T-helper 2 cell treated with Interferon-gamma antibody and Interleukin-4, amounts not matched to agents 5 μg/mL and 100 μg/mL, for 36 hours (primary cell): ENCODE measurements around the gene SETMAR.

Experiments used
- DNase-seq: peaks from one replicate; pipeline ENCODE4 v3.0.0; 2021; ENCODE audit warnings: low spot score
- H3K27ac Mint-ChIP-seq: one replicate; pipeline ENCODE4 v1.8.0; 2021; ENCODE audit warnings: mild to moderate bottlenecking, mixed read lengths
- H3K27me3 Mint-ChIP-seq: one replicate; pipeline ENCODE4 v1.8.0; 2021; ENCODE audit warnings: low read depth, mixed read lengths
- H3K36me3 Mint-ChIP-seq: one replicate; pipeline ENCODE4 v1.8.0; 2021; ENCODE audit warnings: low read depth, mixed read lengths
- H3K4me1 Mint-ChIP-seq: one replicate; pipeline ENCODE4 v1.8.0; 2021; ENCODE audit warnings: low read depth, mixed read lengths
- H3K4me3 Mint-ChIP-seq: one replicate; pipeline ENCODE4 v1.8.0; 2022; ENCODE audit warnings: mild to moderate bottlenecking, moderate library complexity, mixed read lengths
- H3K9me3 Mint-ChIP-seq: one replicate; pipeline ENCODE4 v1.8.0; 2021; ENCODE audit warnings: mixed read lengths

The SETMAR gene

DNA sequence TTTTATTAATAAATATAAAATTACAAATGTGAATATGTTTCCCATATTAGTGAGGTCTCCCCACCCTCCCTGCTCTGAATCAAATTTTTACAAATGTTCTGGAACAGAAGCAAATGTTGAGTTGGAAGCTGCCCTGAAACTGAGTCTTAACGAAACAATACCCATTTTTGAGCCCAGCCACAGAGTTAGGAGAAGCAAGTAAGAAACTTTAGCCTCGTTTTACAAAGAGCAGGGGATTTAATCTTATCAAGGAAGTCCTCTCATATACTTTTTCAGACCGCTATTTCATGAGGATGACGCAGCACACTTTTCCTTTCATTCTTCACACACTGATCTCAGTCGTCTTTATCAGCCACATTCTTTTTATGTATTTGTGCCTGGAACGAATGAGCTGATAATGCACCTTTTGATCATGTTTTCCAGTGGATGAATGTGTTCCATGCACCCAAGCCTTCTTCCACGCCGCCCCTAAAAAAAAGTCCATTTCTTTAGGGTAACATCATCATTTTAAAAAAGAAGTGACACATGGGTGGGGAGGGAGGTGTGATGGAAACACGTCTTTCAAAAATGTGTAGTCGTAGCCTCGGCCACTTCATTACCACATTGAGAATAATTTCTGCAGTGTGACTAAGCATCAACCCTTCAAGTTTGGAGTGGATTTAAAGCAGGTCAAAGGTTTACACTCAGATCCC is 48.1 kb downstream of the SETMAR start:
- Mint-ChIP-seq H3K4me3 (peak overlapping the region; percentile 66), H3K4me1 (peaks cover 17% of the 10 kb centered on the region), H3K36me3 (no peaks in the 10 kb centered on the region), H3K9me3 (no peaks in the 10 kb centered on the region), H3K27me3 (peaks cover 5% of the 10 kb centered on the region), H3K27ac (peak overlapping the region; percentile 66)
- peak; percentile 54 for DNase-seq

DNA sequence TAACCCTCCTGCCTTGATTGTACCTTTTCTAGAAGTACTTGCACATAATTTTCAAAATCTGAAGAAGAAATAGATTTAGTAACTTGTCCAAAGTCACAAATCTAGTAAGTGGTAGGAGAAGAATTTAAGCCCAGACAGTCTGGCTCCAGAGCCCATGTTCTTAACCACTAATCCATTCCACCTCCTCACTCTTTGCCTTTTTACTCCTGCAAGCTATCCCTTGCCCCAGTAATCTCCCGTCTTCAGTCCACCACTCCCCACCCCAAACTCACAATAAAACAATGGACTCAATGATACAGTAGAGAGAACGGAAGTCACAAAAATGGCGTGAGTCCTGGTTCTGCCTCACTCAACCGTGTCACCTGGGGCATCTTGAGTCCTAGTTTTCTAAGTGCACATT is 48.7 kb downstream of the SETMAR start:
- Mint-ChIP-seq H3K27me3 (no peaks in the 10 kb centered on the region), H3K36me3 (no peaks in the 10 kb centered on the region), H3K27ac (no peak overlapping the region), H3K4me1 (peaks cover 19% of the 10 kb centered on the region), H3K9me3 (no peaks in the 10 kb centered on the region), H3K4me3 (peak overlapping the region; percentile 66)
- no peak for DNase-seq

DNA sequence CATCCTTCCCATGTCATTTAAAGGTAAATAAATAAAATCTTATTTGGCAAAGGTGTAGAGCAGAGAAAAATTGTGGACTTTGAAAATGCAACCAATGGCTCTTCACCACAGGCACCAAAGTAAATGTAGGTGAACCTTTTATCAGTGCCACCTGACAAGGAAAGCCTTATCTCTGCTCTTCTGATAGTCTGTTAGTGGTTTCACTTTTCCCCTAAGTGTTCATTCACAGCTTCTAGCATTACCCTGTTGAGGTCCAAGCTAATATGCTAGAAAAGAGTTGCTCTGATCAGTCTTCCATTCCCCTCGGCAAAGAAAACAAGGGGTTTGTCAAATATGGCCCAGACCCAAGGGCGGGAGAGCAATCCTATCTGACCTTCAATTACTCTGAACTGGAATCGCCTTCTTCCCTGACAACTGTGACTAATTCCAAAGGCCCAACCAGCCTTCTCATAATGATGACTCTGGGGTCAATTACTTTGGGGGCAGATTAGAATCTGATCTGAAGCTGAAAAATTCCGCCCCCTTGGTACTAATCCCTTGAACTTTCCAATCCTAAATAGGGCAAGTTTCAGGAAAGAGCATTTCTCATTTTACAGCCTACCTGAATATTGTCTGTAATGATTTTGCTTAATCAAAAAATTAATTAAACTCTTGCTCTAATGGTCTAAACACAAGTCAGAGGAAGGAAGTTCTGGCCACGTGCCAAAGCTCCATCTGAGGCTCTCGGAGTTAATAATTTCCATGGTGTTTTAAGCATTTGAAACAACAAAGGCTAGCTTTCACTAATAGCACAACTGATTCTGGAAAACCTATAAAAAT is 52.4 kb downstream of the SETMAR start:
- peaks cover 19% of the 10 kb centered on the region for H3K4me1 Mint-ChIP-seq
- H3K27me3 Mint-ChIP-seq, result no peaks in the 10 kb centered on the region
- DNase-seq, result no peak
- no peak overlapping the region for H3K27ac Mint-ChIP-seq
- H3K4me3 Mint-ChIP-seq, result no peak overlapping the region
- no peaks in the 10 kb centered on the region for H3K36me3 Mint-ChIP-seq
- H3K9me3 Mint-ChIP-seq, result no peaks in the 10 kb centered on the region

- no peaks in the 10 kb centered on the region for H3K36me3 Mint-ChIP-seq
- no peak overlapping the region for H3K4me3 Mint-ChIP-seq
- no peaks in the 10 kb centered on the region for H3K27me3 Mint-ChIP-seq
- no peak overlapping the region for H3K27ac Mint-ChIP-seq
- H3K9me3 Mint-ChIP-seq, result no peaks in the 10 kb centered on the region
- peaks cover 17% of the 10 kb centered on the region for H3K4me1 Mint-ChIP-seq
- no peak for DNase-seq
Observed at GRCh38 chr3:4356220-4356540, 53.0 kb downstream of the SETMAR start.

DNA sequence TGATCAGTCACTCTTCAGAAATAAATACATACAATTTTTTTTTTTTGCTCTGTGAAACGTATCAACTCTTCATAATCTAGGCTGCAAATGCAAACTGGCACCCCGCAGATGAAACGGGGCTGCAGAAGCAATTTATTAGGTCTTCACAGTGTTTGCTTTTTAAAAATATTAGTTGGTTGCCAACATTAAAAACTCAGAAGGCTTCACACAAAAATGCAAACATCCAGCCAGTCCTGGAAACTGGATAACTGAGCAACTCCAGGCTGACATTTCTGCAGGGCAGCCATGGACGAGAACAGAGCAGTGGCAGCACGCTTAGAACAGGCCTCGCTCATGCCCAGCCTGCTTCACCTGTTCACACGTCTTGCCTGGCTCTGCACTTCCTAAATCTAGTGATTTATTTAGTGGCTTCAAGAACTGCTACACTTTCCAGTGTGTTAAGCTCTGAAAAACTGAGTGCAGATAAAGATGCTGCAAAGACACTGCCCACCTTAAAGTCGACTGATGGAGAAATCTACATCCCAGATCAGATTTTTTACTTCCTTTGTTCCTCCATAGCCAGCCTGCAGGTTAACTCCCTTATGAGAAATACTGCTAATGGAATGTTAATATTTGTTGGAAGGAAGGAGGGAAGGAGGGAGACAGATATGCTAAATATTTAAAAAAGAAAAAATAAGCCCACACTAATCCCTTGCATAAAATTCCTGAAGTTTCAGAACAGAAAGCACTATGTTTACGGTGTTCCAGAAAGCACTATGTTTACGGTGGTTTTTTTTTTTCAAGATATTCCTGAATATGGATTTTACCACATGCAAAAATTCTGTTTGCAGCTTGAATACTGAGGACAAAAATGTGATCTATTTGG is 53.6 kb downstream of the SETMAR start:
- DNase-seq, result no peak
- H3K27me3 Mint-ChIP-seq, result no peaks in the 10 kb centered on the region
- H3K4me1 Mint-ChIP-seq, result peaks cover 13% of the 10 kb centered on the region
- no peak overlapping the region for H3K4me3 Mint-ChIP-seq
- no peaks in the 10 kb centered on the region for H3K36me3 Mint-ChIP-seq
- no peaks in the 10 kb centered on the region for H3K9me3 Mint-ChIP-seq
- H3K27ac Mint-ChIP-seq, result no peak overlapping the region

DNA sequence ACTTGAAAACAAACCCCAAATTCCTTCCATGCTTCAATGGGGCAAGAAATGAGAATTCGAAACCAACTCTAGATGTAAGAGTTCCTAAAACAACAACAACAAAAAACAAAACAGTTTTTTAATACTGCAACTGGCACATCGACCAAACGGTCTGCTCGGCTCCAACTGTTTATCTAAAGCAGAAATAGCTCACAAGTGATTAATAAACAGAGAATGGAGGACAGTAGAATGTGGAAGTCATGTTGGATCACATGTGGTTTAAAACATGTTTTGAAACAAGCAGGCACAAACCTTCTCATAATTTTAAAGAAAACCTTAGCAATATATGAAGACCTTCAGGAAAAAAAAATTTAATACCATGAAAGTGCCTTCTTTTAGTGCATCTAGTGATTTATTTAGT is 55.1 kb downstream of the SETMAR start:
- H3K9me3 Mint-ChIP-seq, result no peaks in the 10 kb centered on the region
- no peak for DNase-seq
- no peak overlapping the region for H3K27ac Mint-ChIP-seq
- peaks cover 9% of the 10 kb centered on the region for H3K4me1 Mint-ChIP-seq
- H3K27me3 Mint-ChIP-seq, result no peaks in the 10 kb centered on the region
- H3K4me3 Mint-ChIP-seq, result no peak overlapping the region
- no peaks in the 10 kb centered on the region for H3K36me3 Mint-ChIP-seq

DNA sequence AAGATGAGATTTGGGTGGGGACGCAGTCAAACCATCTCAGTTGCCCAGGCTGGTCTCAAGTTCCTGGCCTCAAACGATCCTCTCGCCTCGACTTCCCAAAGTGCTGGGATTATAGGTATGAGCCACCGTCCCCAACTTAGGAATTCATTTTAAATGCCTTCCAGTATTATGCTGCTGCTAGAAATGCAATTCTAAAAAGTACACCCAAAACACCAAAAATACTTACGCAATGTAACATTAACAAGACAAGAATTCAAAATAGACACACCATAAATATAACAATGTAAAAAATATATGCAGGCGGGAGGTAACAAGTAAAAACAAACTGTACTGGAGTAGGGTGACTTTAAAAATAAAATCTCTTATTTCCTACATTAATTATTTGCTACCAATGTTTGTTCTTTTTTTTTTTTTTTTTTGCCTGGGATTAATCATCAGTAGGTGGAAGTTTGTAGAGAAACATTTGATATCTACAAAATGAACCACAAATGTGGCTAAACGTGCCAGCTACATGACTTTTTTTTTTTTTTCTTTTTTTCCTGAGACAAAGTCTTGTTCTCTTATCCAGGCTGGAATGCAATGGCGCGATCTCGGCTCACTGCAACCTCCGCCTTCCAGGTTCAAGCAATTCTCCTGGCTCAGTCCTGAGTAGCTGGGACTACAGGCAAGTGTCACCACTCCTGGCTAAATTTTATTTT is 56.8 kb downstream of the SETMAR start:
- H3K4me1 Mint-ChIP-seq, result peaks cover 9% of the 10 kb centered on the region
- no peaks in the 10 kb centered on the region for H3K9me3 Mint-ChIP-seq
- no peaks in the 10 kb centered on the region for H3K36me3 Mint-ChIP-seq
- H3K27me3 Mint-ChIP-seq, result no peaks in the 10 kb centered on the region
- DNase-seq, result no peak
- no peak overlapping the region for H3K4me3 Mint-ChIP-seq
- H3K27ac Mint-ChIP-seq, result no peak overlapping the region

- Mint-ChIP-seq H3K27me3 (no peaks in the 10 kb centered on the region), H3K4me1 (peaks cover 3% of the 10 kb centered on the region), H3K9me3 (no peaks in the 10 kb centered on the region), H3K36me3 (no peaks in the 10 kb centered on the region), H3K27ac (no peak overlapping the region), H3K4me3 (no peak overlapping the region)
- no peak for DNase-seq
Observed at GRCh38 chr3:4360817-4361216, 57.6 kb downstream of the SETMAR start.

GRCh38 chr3:4362523-4362922 is 59.4 kb downstream of the SETMAR start:
- Mint-ChIP-seq H3K27me3 (no peaks in the 10 kb centered on the region), H3K9me3 (no peaks in the 10 kb centered on the region), H3K4me1 (no peaks in the 10 kb centered on the region), H3K36me3 (no peaks in the 10 kb centered on the region), H3K27ac (no peak overlapping the region), H3K4me3 (no peak overlapping the region)
- no peak for DNase-seq
